HG03521 (cell line): ENCODE data around the gene NLRP5.
"Not testable (repeated sequence)": the region's sequence is repeated elsewhere in the genome, so short reads cannot be mapped to it uniquely, and the experiment has no call there.

ENCODE experiments used
- ATAC-seq: cut with Tn5 transposase; IDR thresholded peaks from one replicate; pipeline ENCODE4 v1.9.1; 2021; ENCODE audit warnings: mild to moderate bottlenecking, moderate library complexity; ENCODE audit not compliant: unreplicated experiment

NLRP5 gene

DNA sequence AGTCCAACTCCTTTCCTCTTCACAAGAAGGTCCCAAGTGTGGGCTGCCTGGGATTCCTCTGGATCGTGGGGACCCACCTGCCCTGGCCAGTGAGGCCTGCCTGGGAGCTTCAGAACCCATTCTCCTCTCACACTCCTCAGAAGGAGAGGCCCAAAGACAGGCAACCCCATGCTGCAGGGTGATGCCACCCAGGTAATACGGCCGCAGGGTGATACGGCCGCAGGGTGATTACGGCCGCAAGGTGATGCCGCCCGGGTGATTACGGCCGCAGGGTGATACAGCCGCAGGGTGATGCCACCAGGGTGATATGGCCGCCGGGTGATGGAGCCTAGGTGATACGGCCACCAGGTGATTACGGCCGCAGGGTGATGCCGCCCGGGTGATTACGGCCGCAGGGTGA lies 111.7 kb downstream of the NLRP5 start:
- ATAC-seq, result not testable (repeated sequence)

DNA sequence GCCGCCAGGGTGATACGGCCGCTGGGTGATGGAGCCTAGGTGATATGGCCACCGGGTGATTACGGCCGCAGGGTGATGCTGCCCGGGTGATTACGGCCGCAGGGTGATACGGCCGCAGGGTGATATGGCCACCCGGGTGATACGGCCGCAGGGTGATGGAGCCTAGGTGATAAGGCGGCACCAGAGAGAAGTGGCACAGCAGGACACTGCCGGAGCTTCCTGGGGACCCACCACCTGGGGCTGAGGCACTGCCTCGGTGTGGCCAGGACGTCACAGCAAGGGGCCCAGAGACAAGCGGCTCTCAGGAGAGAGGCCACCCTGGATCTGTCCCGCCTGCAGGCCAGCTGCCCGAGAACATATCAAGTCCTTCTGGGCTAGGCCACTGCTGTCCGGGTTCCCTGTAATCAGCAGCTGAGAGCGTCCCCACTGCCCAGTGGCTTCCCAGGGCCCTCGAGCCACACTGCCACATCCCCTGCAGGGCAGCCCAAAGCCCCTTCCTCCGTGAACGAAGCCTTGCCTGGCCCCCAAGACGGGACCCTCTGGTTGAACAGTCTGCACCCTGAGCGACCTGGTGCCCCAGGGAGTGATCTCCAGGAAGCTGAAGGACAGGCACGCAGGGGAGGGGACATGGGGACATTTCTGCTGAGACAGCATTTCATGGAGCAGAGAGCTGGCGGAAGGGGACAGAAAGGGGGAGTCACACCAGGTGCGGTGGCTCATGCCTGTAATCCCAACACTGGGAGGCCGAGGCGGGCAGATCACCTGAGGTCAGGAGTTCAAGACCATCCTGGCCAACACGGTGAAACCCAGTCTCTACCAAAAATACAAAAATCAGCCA lies 112.4 kb downstream of the NLRP5 start:
- ATAC-seq, result no peak

DNA sequence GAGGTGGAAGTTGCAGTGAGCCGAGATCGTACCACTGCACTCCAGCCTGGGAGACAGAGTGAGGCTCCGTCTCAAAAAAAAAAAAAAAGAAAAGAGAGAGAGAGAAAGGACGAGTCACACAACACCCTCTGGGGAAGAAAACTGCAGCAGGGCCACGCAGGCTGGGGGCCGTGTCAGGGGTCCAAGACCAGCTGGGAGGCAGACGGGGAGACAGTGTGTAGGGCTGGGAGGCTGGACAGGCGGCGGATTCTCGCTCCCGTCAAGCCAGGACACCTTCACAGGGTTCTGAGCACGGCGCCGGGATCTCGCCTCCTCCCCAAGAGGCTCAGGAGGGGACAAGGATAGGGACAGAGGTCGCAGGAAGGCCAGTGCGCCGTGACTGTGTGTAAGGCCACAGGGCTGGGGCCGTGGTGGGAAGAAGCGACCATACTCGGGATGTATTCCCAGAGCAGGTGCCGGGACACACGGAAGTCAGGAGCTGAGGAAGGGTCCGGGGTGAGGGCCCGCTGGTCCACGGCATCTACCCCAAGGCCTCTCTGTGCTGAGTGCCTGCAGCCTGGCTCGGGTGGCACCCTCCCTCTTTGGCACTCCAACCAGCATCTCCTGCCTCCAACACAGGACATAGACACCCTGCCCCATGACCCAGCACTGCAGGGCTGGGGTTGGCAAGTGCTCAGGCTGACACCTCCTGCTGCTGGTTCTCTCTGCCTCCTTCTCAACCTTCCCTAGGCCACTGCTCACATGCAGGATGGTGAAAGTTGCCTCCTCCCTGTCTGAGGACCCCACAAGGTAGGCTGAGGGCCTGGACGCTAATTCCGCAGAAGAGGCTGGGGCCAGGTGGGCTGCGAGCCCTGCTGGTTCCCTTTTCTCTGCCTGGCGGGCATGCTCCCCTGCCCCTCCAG lies 113.3 kb downstream of the NLRP5 start:
- ATAC-seq, result no peak

DNA sequence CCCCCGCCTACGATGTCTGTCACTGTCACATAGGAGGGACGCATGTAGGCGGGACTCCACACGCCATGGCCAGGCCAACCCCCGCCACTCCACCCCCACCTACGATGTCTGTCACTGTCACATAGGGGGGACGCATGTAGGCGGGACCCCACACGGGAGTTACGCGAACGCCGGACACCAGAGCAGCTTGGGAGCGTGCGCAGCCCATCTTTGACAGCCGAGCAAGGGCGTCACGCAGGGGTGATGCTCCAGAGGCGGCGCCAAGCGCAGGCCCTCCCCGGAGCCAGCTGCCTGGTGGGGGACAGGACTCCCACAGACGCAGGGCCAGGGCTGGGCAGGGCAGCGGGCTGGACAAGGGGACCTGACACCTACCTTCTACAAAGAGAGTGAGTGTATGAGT lies 114.5 kb downstream of the NLRP5 start:
- no peak for ATAC-seq

DNA sequence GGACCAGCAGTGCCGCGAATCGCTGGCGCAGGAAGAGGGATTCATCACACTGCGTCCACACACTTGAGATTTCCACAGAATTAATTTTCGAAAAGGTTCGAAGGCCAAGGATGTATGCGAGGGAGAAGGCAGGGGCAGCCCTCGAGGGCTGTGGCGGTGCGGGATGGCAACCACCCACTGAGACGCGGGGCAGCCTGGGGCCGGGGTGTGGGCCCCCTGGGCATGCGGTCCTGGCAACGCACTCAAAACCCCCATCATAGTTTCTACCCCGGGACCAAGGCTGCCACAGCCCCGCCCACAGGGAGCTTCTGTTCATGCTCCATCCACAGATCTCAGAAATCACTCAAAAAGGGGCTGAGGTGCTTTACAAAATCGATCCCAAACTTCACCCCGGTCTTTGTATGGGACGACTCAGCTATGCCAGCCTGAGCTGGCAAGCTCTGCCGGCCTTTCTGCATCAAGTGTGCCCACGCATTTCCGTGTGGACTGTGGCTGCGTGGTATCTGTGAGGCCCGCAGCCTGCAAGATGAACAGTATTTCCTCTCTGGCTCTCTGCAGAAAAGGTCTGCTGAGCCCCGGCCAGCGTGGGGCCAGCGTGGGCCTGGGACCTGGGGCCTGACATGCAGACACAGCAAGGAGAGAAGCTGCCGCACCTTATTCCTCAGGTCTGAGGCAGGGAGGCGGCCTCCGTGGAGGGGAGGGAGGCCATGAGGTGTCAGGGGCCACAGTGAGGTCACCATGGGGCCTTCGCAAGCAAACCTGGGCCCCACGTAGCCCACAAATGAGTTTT lies 115.4 kb downstream of the NLRP5 start:
- no peak for ATAC-seq

DNA sequence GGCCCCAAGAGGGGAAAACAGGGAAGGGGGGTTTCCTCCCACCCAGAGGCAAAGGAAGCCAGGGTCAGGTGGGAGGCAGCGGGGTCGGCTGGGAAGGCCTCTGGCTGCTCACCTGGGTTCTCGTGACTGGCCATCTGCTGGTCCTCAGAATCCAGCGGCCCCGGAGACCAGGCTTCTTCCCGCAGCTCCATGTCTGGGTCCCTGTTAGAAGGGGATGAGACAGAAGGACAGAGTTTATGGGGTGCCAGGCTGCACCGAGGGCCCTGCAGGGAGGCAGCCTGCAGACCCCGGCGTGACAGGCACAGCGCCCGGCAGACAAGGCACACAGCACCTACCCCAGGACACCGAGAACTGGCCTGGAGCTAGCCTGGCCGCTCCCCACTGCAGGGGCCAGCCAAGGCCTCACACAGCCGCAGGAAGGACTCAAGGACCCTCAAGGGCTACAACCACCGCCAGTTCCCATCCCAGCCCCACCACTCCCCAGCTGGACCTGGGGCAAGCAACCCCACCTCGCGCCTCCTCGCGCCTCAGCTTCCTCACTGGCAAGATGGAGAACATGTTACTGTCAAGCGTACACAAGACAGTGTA lies 116.5 kb downstream of the NLRP5 start:
- ATAC-seq, result no peak

DNA sequence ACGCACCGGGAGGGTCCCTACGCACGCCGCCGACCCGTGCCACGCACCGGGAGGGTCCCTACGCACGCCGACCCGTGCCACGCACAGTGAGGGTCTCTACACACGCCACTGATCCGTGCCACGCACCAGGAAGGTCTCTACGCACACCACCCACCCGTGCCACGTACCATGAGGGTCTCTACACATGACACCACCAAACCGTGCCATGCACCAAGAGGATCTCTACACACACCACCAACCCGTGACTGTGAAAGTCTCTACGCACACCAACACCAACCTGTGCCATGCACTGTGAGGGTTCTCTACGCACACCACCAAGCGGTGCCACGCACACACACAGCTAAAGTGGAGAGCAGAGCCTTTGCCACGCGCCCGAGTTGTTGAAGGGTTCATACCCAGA lies 117.8 kb downstream of the NLRP5 start:
- ATAC-seq, result no peak

DNA sequence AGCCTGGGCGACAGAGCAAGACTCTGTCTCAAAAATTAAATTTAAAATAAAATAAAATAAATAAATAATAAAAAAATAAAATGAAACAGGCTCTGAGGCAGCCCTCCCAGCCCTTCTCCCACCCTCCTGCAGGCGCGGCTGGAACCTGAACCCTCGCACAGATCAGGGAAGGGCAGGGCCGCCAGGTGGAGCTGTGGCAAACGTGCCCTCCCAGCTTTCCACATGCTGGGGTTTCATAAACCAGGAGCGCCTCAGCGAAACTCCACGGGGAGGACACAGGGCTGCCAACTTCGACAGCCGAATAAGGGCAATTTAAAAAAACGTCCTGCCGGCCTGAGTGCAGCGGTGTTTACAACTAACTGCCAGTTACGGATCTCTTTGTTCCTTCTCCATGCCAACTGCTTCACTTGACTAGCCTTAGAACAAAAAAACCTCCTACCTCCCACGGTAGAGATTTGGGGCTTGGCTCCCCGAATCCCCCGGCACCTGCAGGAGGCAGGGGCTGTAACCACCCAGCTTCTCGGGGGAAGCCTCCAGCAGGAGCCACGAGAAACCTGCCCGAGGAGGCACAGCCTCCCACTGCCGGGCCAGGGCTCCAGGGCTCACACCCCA lies 118.6 kb downstream of the NLRP5 start:
- ATAC-seq, result no peak

DNA sequence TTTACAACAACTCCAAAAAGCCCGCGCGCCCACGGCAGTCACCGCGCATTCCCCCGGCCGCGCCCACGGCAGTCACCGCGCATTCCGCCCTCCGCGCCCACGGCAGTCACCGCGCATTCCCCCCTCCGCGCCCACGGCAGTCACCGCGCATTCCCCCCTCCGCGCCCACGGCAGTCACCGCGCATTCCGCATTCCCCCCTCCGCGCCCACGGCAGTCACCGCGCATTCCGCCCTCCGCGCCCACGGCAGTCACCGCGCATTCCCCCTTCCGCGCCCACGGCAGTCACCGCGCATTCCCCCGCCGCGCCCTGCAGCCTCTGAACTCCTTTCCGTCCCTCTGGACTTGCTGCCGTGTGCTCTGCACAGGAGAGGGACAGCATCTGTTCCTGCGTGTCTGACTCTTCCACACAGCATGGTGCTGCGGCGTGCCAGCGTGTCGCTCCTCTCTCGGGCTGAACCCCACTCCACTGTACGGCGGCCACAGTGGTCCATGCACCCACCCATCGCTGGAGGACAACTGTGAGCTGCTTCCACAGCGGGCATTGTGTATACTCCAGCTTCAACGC lies 119.3 kb downstream of the NLRP5 start:
- not testable (repeated sequence) for ATAC-seq

DNA sequence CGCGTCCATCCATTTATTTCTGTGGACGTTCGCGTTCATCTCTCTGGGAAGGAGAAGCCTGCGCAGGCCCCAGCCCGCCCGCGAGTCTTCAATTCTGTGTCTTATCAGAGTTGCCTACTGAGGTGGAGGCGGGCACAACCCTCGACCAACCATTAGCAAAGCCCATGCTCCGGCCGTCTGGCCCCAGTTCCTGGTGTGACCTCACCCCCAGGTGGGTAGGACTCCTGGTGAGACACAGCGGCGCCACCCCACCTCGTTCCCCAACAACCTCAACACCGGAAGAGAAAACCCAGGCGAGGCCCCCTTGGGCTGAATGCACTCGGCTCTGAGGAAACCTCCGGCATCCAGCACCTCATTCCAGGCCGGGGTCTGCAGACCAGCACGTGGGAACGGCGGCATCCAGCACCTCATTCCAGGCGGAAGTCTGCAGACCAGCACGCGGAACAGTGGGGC lies 119.8 kb downstream of the NLRP5 start:
- ATAC-seq, result no peak

DNA sequence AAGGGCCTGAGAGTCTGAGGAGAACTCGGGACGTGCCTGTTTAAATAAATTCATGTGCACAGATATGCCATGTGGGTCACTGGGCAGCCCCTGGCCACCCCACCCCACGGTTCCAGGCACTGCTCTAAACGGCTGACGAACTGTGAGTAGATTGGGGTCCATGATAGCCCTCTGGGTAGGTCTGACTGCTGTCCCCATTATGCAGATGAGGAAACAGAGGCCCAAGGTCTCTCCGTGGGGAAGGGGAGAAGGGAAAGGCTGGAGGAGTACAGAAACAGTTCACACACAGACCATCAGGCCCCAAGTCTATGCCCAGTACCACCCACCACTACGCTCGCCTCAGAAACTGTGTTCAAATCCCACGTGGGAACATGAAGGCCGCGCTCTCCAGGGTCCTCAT lies 120.4 kb downstream of the NLRP5 start:
- no peak for ATAC-seq

DNA sequence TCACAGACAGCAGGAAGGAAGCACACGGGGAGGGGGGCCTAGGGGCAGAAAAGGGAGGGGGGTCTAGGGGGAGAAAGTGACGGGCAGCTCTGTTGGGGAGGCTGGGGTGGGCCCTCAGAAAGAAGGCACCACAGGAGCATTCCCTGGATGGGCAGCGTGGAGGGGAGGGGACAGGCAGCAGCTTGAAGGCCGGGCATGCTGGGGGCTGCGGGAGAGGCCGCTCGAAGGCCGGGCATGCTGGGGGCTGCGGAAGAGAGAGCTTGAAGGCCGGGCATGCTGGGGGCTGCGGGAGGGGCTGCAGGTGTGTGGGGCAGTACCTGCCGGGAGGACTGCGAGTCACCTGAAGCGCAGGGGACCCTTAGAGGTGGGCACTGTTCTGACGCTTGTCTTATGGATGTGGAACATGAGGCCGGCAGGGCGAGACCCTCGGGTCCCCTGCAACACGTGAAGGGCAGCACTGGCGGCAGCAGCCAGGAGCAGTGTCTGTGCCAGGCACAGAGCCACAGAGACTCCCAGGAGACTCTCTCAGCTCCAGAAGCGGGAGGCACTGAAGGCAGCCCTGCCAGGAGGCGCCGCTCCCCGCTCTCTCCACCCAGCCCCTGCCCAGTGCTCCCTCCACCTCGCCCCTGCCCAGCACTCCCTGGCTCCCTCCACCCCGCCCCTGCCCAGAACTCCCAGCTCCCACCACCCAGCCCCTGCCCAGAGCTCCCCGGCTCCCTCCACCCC lies 121.2 kb downstream of the NLRP5 start:
- no peak for ATAC-seq

DNA sequence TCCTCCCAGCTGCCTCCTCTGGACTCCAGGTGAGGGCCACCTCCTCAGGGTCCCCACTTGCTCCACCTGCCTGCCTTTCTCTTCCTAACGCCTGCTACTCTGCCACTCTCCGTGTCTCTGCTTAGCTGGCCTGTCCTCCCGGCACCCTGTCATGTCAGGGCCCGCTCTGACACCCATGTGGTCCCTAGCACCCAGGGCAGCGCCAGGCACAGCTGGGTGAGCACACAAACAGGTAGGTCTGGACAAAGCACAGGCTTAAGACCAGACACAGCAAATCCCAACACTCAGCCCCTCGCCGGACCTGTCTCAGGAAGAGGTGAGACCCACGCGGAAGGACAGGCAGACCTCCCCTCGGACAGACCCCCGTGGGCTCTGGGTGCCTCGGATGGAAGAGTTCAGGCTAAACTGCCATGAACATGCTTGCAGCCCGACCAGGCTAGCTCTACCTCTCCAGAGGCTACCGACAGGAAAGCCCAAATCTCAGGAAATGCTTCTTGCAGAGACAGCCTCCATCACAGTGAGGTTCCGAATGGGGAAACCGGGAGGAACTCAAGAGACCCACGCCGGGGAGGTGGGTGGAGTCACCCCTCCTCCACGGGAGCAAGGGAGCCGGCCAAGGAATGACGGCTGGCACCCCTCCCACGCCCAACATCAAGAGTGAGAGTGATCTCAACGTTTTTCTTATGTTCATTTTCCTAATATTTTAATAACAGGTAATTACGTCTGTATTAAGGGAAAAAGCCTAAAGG lies 122.0 kb downstream of the NLRP5 start:
- no peak for ATAC-seq

DNA sequence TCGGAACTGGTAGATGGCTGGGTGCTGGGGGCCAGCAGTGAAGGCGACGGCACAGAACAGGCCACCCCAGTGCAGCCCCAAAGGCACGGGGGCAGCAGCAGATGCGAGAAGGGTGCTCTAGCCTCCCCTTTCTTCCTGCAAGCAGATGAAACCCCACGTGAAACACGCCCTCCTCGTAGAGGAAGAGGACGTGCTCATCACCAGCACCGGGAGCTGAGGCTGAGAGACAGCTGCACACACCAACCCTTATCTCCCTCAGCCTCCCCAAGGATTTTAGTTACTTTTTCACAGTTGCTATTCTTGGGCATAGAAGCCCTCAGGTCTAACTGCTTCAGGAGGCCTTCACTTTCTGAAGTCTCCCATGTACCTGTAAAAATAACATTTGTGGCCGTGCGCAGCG lies 122.7 kb downstream of the NLRP5 start:
- ATAC-seq, result no peak

DNA sequence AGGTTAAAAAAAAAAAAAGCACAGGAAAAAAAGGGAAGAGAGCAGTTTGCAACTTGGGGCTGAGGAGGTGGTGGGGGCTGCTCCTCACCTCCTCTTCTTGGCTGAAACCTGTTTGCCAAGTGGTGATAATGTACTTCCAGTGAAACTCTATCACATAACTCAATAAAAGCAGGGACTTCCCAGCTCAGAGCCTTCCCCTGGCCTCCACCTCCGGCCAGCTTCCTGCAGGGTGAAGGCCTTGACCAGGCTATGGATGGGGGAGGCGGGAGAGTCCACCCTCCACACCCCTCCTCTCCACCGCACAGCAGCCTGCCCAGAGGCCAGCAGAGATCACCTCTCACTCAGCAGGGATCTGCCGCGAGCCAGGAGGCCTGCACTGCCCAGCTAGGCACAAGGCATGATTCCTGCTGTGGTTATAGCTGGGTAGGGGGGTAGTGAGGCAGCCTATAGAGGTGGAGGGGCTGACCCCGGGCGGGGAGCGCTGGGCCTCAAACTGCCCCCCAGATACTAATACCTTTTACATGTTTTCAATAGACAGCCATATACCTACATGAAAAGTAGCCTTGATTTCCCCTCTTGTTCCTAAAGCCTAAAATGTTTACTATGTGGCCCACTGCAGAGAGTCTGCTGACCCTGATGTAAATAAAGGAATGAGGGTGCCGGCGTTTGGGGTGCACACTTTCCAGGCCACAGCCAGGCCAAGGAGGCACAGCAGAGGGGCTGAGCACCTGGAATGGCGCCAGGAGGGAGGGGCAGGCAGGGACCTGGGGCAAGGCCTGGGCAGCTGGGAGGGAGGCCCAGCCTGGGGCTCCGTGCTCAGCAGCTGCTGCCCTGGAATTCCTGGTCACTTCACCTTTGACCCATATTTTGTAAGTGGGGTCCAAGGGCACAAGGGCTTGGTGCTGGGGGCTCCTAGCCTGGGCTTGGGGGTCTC lies 124.2 kb downstream of the NLRP5 start:
- ATAC-seq, result no peak
